Pancreas (tissue), 10 donors: Measurements from ENCODE around the gene LGALS3BP. TPM values are rescaled to one million over a fixed set of nuclear protein-coding genes. Genes with fewer than 3 reads are reported as not detected.

ENCODE experiments used
- ATAC-seq, 4 donors: fragments of 200-7000 bp; cut with Tn5 transposase; one replicate each; pipeline versions ENCODE4 v1.8.0 to v1.9.1; 2020; ENCODE audit warnings: mild to moderate bottlenecking in 4 of 4, moderate library complexity in 4 of 4
- DNase-seq, 6 donors: peaks; one replicate each; pipeline ENCODE4 v3.0.0-alpha.2; 2020
- FAIRE-seq: peaks from 2 replicates; lab custom pipeline; 2012; peaks lifted over from hg19 to GRCh38; lab: Jason Lieb, UNC
- H3K27ac ChIP-seq, 4 donors: fragments of 200-600 bp; sonication (generic); 1 replicate in 3 of 4; 2 replicates in 1 of 4; pipeline versions ENCODE4 v1.5.0 to v1.8.0; 2020
- H3K27me3 ChIP-seq, 4 donors: fragments of 200-600 bp; one replicate each; pipeline ENCODE4 v1.8.0; 2021
- H3K36me3 ChIP-seq, 3 donors: fragments of 200-600 bp; sonication (generic) in 1 of 3; one replicate each; pipeline versions ENCODE4 v1.5.0 to v1.8.0; 2020 to 2021
- H3K4me1 ChIP-seq, 3 donors: fragments of 200-600 bp; one replicate each; pipeline ENCODE4 v1.8.0; 2021
- H3K4me3 ChIP-seq, 4 donors: fragments of 200-600 bp; sonication (generic) in 2 of 4; one replicate each; pipeline versions ENCODE4 v1.5.0 to v1.8.0; 2020 to 2021
- H3K9me3 ChIP-seq, 4 donors: fragments of 200-600 bp; one replicate each; pipeline ENCODE4 v1.8.0; 2021
- WGBS, 2 donors: extraction: QIAGEN DNeasy Blood & Tissue Kit; methylation state at CpG; one replicate each; pipeline ENCODE4 v1.1.7; 2013; 5-methylcytosine and 5-hydroxymethylcytosine counted together
- intact Hi-C, 3 donors: fragments of 100-400 bp; cut with DNase I; formaldehyde crosslinking; loops; one replicate each; pipeline versions ENCODE4 v1.11.1 to v1.14.2; 2022
- polyA plus RNA-seq, 2 donors: library from polyadenylated mRNA; stranded (reverse); fragments of 200-250 nt; gene quantifications; one replicate each; pipeline ENCODE4 v1.2.3, GENCODE V29; 2013
- total RNA-seq, 6 donors: library from RNA; stranded (reverse); fragmentation: NEBNext Ultra II Directional in 4 of 6; extraction: Animal tissue kit (Norgen Biotek cat#: 25700) in 4 of 6; gene quantifications; one replicate each; pipeline versions ENCODE4 v1.2.1 to v1.2.4, GENCODE V29; 2021 to 2023
- TF ChIP-seq, protein P1 (sequence below), 4 donors: fragments of 200-600 bp; sonication (generic) in 3 of 4; IDR thresholded peaks; one replicate each; pipeline versions ENCODE4 v1.5.0 to v1.8.0; 2021; ENCODE audit warnings: antibody characterized with exemption in 4 of 4
- donor health status: healthy with polysubstance abuse.
- donor health status: DM: no; HTN: no; CAD: no; lungs with moderate emphysema.
- donor health status: DM: no; HTN: no; CAD: no.
- donor health status: control.
- donor health status: control.
- donor health status: Bipolar disorder and iron deficiency.
- donor health status: DM: yes; HTN: yes; CAD: no.
- donor health status: DM: no; HTN: no; CAD: no.
- donor health status: DM: no; HTN: no; CAD: no.
- donor health status: DM: yes; HTN: yes; CAD: no.

LGALS3BP gene
- total and polyA plus RNA-seq, 8 donors, result 35.3 to 169 (median 77.2) TPM

DNA sequence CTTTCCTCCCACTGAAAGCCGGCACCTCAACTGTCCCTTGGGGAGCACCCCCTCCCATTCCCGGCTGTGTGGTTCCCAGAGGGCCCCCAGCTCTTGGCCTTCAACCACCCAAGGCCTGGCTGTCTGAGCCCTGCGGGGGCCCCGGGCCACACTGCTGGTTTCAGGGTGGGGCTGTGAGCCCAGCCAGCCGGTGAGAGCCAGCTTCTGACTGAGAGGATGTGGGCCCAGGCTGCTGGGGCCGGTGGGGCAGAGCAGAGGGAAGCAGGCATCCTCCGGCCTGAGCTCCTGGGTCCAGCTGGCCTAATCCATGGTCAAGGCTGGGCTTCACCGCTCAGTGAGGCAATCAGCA, 875 bp upstream of the LGALS3BP start:
- Histone ChIP-seq H3K9me3 (no peaks in the 10 kb centered on the region), H3K27ac (peak overlapping the region in 3 of 4 donors; percentile 45 to 76 (median 56)), H3K4me3 (no peak overlapping the region), H3K36me3 (no peaks in the 10 kb centered on the region), H3K27me3 (no peaks in the 10 kb centered on the region), H3K4me1 (peaks cover 0 to 8% (median 5%) of the 10 kb centered on the region in 3 donors)
- intact Hi-C loops, result loop anchor here in 1 of 3 donors (10.0 kb wide), 1 partner anchor 46 kb away; no protein-coding TSS in a partner anchor
- no peak for ATAC-seq
- TF ChIP-seq, protein P1, sequence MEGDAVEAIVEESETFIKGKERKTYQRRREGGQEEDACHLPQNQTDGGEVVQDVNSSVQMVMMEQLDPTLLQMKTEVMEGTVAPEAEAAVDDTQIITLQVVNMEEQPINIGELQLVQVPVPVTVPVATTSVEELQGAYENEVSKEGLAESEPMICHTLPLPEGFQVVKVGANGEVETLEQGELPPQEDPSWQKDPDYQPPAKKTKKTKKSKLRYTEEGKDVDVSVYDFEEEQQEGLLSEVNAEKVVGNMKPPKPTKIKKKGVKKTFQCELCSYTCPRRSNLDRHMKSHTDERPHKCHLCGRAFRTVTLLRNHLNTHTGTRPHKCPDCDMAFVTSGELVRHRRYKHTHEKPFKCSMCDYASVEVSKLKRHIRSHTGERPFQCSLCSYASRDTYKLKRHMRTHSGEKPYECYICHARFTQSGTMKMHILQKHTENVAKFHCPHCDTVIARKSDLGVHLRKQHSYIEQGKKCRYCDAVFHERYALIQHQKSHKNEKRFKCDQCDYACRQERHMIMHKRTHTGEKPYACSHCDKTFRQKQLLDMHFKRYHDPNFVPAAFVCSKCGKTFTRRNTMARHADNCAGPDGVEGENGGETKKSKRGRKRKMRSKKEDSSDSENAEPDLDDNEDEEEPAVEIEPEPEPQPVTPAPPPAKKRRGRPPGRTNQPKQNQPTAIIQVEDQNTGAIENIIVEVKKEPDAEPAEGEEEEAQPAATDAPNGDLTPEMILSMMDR (IDR thresholded peaks at IDR 0.05), result no peak
- whole genome bisulfite sequencing, 2 donors, result 81 to 89% methylated on average over 8 of the region's 8 CpGs
- peak in 3 of 6 donors; percentile 27 to 67 (median 56) for DNase-seq
- no peak for FAIRE-seq

DNA sequence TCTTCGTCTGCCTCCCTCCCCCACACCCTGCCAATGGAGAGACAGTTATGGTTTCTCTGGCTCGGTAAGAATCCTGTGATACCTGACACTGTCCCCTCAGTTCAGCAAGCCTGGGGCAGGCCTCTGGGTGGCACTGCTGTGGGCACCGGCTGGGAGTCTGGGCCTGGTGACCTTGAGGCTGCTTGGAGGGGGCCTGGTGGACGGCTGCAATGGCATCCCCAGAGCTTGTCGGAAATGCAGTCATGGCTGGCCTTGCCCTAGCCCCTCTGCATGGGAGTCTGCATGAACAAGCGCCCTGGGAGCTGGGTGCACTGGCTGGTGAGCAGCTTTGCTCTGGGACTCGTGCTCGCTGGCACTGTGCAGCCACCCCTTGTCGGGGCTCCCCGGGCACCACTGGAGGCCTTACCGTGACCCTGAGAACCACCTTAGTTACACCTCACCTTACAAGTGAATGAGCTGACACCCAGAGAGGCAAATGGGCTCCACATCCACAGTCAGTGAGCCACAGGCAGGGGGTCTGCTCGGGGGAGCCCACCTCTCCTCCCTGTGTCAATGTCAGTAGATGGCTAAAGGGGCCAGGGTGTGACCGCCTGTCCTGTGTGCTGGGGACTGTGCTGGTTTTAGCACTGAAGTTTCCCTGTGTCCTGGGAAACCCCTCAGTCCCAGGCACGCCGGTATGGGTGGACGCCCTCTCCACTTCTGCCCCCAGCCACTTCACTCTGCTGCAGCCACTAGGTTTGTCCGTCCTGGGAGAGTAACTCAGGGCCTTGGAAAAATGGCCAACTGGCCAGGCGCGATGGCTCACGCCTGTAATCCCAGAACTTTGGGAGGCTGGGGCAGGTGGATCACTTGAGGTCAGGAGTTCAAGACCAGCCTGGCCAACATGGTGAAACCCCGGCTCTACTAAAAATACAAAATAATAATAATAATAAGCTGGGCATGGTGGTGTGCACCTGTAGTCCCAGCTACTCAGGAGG, 1.4 kb downstream of the LGALS3BP start:
- FAIRE-seq (no peak), ATAC-seq (peak in 2 of 4 donors; percentile 7 to 13), DNase-seq (peak in 3 of 6 donors; percentile 46 to 78 (median 57))
- Histone ChIP-seq H3K9me3 (no peaks in the 10 kb centered on the region), H3K4me1 (peaks cover 0 to 11% (median 6%) of the 10 kb centered on the region in 3 donors), H3K27me3 (no peaks in the 10 kb centered on the region), H3K27ac (no peak overlapping the region), H3K36me3 (no peaks in the 10 kb centered on the region), H3K4me3 (peak overlapping the region in 1 of 4 donors; percentile 40)
- intact Hi-C loops, result no loop called here
- TF ChIP-seq, protein P1 (IDR thresholded peaks at IDR 0.05), result no peak
- 66% methylated on average over 21 of the region's 21 CpGs for WGBS, 2 donors

DNA sequence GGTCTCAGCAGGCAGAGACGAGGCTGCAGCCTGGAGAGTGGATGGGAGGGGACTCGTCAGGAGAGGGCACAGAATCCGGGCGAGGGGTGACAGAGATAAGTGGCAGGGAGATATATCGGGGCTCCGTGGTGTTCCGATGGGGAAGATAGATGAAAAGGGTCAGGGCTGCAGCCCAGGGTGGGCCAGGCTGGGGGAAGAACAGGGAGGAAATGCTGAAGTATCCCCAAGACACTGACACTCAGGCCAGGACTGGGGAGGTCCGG, 2.1 kb downstream of the LGALS3BP start:
- Histone ChIP-seq H3K36me3 (no peaks in the 10 kb centered on the region), H3K4me3 (peak overlapping the region in 1 of 4 donors; percentile 40), H3K27me3 (no peaks in the 10 kb centered on the region), H3K27ac (no peak overlapping the region), H3K4me1 (peaks cover 0 to 11% (median 6%) of the 10 kb centered on the region in 3 donors), H3K9me3 (no peaks in the 10 kb centered on the region)
- DNase-seq (peak in 1 of 6 donors; percentile 56), FAIRE-seq (no peak), ATAC-seq (no peak)
- TF ChIP-seq, protein P1 (IDR thresholded peaks at IDR 0.05), result no peak
- 70 to 72% methylated on average over 8 of the region's 8 CpGs for WGBS, 2 donors
- intact Hi-C loops, result no loop called here

DNA sequence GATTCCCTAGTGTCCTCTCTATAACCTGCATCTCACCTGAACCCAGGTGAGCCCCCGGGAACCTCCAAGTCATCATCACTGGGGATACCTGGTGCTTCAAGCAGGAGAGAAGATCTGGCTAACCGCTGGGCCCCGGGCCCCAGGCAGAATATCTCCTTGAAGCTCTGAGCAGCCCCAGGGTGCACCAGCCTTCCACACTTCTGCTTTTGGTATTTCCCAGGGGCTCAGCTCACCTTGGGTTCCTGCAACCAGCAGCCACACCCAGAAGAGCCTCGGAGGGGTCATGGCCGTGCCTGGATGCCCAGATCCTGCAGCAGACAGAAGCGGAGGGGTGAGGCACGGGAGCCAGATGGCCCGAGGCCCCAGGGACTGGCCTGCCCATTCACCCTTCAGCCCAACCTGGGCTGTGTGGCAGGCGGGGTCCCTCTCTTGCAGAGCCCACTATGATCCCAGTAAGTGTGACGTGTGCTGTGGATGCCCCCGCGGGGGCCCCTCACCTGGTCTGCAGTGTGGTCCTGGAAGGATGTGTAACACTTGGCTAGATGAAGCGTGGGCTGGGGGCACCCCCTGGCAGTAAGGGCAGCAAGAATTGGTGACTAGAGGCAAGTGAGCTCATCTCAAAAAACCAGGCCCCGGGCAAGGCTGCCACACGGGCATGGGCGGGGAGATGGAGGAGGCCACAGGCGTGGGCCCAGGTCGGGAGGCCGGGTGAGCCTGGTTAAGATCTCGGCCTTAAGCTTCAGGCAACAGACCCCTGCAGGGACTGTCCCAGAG, 2.6 kb downstream of the LGALS3BP start:
- Histone ChIP-seq H3K27ac (no peak overlapping the region), H3K9me3 (no peaks in the 10 kb centered on the region), H3K36me3 (no peaks in the 10 kb centered on the region), H3K4me3 (no peak overlapping the region), H3K27me3 (no peaks in the 10 kb centered on the region), H3K4me1 (peaks cover 0 to 11% (median 6%) of the 10 kb centered on the region in 3 donors)
- ATAC-seq (no peak), DNase-seq (peak in 1 of 6 donors; percentile 38), FAIRE-seq (no peak)
- TF ChIP-seq, protein P1 (IDR thresholded peaks at IDR 0.05), result no peak
- intact Hi-C loops, result no loop called here
- 76 to 89% methylated on average over 20 of the region's 20 CpGs for WGBS, 2 donors
